HEK293T (cell line): Measurements from ENCODE around the gene KLK2.

Experiments
- CTCF ChIA-PET: fragments of 350-600 bp; formaldehyde crosslinking; extraction: SDS; loops from one replicate; lab custom pipeline; 2021; ENCODE audit warnings: antibody characterized with exemption, inconsistent platforms; lab: Yijun Ruan, JAX
- POLR2A ChIA-PET: fragments of 350-600 bp; formaldehyde crosslinking; extraction: SDS; loops from one replicate; lab custom pipeline; 2020; ENCODE audit warnings: antibody characterized with exemption, inconsistent platforms; lab: Yijun Ruan, JAX
- DNase-seq: peaks from one replicate; pipeline ENCODE4 v3.0.0; 2012; ENCODE audit warnings: mixed read lengths; ENCODE audit errors: extremely low spot score
- ARNT ChIP-seq: fragments of 450-650 bp; IDR thresholded peaks from 2 replicates; pipeline ENCODE4 v1.6.1; 2017; ENCODE audit warnings: mild to moderate bottlenecking
- ELF4 ChIP-seq: fragments of 450-650 bp; IDR thresholded peaks from 2 replicates; pipeline ENCODE4 v1.6.1; 2017; ENCODE audit warnings: antibody characterized with exemption
- FOXA1 ChIP-seq: fragments of 450-650 bp; IDR thresholded peaks from 2 replicates; pipeline ENCODE4 v1.6.1; 2016; ENCODE audit warnings: mild to moderate bottlenecking
- L3MBTL2 ChIP-seq: fragments of 450-650 bp; conservative IDR thresholded peaks from 2 replicates; pipeline ENCODE4 v1.6.1; 2016; ENCODE audit warnings: mild to moderate bottlenecking
- SP1 ChIP-seq: fragments of 450-650 bp; IDR thresholded peaks from 2 replicates; pipeline ENCODE4 v1.6.1; 2017

KLK2 gene

DNA sequence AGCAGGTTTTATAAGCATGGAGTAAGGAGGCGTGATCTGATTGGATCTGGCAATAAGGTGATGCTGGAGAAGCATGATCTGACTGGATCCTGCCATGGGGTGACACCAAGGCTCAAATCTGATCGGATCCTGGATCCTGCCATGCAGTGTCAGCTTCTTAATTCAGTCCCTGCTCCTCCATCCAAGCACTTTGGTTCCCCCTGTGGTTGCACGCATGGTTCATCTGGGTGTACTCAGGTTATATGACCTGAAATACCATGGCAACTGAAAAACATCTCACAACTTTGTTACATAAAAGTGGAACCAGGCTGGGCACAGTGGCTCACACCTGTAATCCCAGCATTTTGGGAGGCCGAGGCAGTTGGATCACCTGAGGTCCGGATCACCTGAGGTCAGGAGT, 55.6 kb downstream of the KLK2 start:
- no peak for TF ChIP-seq SP1
- no peak for TF ChIP-seq ARNT
- TF ChIP-seq L3MBTL2, result no peak
- TF ChIP-seq FOXA1, result no peak
- no peak for TF ChIP-seq ELF4
- CTCF ChIA-PET, result no interaction called here
- POLR2A ChIA-PET, result no interaction called here
- no peak for DNase-seq
